IPS-NIHi7 (cell line): ENCODE data around the gene CACNB1.
"Not testable (repeated sequence)": the region's sequence is repeated elsewhere in the genome, so short reads cannot be mapped to it uniquely, and the experiment has no call there.

Experiments
- DNase-seq: peaks from one replicate; pipeline ENCODE4 v3.0.0; 2012; ENCODE audit warnings: mixed read lengths; ENCODE audit errors: extremely low spot score

CACNB1 gene

DNA sequence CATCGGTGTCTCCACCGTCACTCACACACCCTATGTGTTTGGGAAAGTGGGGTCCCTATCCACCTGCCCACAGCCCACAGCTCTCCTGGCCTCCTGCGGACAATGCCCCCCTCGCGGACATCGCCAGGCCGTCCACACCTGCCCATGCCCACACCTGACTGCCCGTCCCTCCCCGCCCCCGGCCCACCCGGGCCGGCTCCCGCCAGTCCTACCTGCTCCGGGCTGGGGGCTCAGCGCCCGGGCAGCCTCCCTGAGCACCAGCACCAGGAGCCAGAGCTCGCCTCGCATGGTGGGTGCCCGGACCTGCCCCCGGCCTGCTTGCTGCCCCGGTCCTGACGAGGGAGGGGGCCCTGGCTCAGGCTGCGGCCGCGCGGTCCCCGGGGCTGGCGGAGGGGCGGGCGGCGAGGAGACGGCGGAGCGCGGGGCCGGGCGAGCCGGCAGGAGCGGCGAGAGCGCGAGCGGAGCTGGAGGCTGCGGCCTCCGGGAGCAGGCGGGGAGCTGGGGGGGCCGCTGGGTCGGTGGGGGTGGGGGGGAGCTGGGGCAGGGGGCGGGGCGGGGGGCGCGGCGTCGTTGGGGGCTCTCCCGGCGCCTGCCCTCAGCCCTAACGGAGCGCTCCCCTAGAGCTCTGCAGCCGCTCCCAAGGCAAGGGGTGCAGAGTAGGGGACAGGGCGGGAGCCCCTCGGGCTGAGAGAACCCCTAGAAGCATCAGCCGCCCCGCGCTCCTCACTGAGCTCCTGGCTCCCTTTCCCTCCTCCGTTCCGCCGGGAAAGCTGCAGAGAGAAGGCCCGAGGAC is 46.1 kb downstream of the CACNB1 start, which contains the start of gene PLXDC1:
PLXDC1 (minus strand) TSS at position 488 of the 793 bp plus-strand sequence; CDS start at position 288, 200 bp downstream.
- no peak for DNase-seq

- DNase-seq, result no peak
Measured at GRCh38 chr17:39150795-39151149, 46.7 kb downstream of the CACNB1 start.

DNA sequence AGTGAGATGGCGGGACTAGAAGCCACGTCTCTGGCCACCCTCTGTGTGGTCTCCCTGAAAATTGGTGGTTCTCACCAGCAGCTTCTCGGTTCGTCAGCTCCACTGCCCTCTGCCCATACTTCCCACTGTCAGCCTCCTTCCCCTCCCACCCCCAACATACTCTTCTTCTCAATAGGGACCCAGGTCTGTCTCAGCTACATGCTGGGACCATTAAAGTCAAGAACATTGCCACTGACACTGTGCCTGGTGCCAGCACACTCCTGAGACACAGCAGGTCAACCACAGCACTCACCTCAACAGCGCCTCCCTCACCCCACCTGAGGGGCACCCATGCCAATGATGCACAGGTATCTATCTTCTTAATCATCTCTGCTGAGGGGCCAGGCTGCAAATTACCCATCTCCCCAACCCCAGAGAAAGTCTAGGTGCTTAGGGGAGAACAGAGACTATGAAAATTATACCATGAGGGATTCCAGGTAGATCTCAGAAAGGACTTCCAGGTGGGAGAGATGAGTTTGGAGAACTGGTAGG is 47.3 kb downstream of the CACNB1 start:
- no peak for DNase-seq

DNA sequence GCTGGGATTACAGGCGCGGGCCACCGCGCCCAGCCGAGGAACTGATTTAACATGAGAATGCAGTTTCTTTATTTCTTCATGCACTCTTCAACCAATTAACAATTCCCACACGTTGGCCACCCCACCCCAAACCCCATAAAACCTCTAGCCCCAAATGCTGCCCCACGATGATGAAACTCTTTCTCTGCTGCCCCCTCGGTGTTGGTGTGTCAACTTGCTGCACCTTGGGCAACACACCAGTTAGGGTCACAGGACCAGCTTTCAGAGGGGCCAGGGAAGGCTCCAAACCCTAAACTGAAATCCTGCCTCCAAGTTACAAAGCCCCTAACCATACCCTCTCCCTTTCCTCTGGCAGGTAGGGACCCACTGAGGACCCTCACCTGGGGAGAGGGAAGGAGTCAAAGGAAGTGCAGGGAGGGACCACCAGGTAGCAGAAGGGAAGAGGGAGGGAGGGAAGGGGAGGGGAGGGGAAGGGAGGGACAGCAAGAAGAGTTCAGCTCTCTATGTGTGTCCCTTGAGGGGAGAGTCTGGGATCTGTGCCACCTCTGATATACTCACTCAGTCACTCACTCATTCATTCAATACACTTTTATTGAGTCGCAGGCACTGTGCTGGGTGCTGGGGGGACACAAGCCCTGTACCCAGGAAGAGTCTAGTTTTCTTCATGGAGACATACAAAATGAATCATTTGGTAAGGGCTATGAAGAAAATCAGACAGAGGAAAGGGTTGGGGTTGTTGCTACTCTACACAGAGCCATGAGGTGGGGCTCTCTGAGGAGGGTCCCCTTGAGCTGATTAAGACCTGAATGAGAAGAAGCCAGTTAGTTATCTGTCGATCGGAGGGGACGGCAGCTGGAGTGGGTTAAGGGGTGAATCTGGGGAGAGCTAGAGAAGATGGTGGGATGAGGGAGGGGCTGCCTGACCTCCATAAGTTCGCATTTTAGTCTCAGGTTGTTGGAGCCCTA is 50.0 kb downstream of the CACNB1 start:
- no peak for DNase-seq

DNA sequence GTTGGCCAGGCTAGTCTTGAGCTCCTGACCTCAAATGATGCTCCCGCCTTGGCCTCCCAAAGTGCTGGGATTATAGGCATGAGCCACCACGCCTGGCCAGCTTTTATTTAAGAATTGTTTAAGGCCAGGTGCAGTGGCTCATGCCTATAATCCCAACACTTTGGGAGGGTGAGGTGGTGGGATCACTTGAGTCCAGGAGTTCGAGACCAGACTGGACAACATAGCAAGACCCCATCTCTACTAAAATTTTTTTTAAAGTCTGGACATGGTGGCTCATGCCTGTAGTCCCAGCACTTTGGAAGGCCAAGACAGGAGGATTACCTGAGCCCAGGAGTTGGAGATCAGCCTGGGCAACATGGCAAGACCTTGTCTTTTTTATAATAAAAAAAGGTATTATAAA is 51.2 kb downstream of the CACNB1 start:
- DNase-seq, result no peak

- no peak for DNase-seq
Measured at GRCh38 chr17:39145143-39145542, 52.3 kb downstream of the CACNB1 start.

- no peak for DNase-seq
Measured at GRCh38 chr17:39144416-39144840, 53.0 kb downstream of the CACNB1 start.

GRCh38 chr17:39143552-39144093 is 53.8 kb downstream of the CACNB1 start:
- DNase-seq, result no peak

- no peak for DNase-seq
Measured at GRCh38 chr17:39141915-39142664, 55.4 kb downstream of the CACNB1 start.

GRCh38 chr17:39141294-39141693 is 56.2 kb downstream of the CACNB1 start:
- DNase-seq, result no peak

GRCh38 chr17:39139561-39139960 is 57.9 kb downstream of the CACNB1 start:
- no peak for DNase-seq

DNA sequence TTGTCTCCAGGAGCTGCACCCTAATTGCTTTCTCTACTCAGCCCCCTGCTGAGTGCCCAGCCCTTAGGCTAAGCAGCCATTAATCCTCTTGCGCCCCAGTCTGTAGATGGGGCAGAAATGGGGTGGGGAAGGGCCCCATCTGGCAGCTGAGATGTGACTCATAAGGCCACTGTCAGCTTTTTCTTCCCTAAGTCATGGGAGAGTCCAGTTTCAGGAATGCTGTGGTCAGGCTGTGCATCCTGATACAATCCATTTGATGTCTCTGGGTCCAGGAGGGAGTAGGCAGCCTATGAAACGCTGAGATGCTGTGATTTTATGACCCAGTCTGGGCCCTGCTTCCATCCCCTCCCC is 58.3 kb downstream of the CACNB1 start:
- DNase-seq, result no peak

DNA sequence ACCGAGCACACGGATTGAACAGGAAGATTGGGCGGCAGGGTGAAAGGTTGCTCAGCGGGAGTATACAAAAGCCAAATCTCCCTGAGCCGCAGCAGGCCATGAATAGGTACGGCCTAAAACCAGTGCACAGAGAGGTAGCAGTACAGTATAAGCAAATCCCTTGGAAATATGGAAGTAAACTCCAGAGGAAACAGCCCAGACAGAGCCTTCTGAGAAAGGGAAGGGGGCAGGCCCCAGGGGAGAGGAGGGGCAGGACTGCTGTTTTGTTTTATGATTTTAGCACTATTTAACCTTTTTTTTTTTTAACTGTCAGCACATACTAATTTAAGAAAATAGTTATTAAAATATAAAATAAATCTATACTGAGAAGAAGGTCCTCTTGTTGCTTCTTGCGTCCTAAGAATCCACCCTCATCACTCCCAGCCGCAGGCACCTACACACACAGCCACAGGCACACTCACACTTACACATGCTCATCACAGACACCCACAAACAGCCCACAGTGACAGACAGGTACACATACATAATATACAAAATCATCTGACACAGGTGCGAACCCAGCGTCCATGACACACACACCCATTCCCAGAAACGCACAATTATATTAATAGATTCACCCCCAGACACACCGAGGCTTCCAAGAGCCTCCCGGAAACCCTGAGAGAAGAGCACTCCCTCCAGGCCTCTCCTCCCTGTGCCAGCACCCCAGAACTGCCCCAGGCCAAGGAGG is 58.9 kb downstream of the CACNB1 start:
- DNase-seq, result no peak

DNA sequence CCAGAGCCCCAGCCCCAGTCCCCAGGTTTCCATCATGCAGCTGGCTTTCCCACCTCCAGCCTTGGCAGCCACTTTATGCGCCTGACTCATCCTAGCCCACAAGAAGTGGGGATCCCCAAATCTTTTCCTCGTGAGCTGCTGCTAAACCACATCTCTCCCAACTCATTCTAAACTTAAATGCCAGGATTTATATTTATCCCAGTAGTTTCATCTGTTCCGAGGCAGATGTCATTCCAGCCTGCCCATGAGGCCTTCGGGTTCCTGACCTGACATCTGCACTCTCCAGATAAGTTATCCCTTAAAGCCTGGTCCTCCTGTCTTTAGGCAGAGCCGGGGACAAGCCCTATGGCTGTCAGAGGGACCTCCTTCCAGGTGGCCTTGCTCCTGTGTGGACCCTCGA is 62.6 kb downstream of the CACNB1 start:
- no peak for DNase-seq

DNA sequence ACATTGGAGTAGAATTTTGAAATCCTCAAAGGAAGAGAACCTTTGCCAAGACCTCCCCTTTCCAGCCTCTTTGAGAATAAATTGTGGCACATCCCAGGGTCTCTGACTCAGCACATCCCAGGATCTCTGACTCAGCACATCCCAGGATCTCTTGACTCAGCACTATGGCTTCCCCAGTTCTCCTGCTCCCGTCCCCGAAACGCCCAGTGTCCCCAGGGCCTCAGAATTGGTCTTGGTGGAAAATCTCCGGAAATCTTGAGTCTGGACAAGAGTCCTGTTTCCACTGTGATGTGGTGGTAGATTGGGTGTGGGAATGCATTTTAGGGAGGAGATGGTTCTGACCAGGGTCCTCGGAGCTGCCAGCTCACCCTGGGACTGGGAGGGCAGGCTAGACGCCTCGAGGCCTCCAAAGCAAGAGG is 65.3 kb downstream of the CACNB1 start:
- DNase-seq, result no peak

- DNase-seq, result no peak
Measured at GRCh38 chr17:39131616-39132015, 65.9 kb downstream of the CACNB1 start.

GRCh38 chr17:39130205-39130604 is 67.3 kb downstream of the CACNB1 start:
- DNase-seq, result no peak

- DNase-seq, result not testable (repeated sequence)
Measured at GRCh38 chr17:39129544-39129943, 67.9 kb downstream of the CACNB1 start.

DNA sequence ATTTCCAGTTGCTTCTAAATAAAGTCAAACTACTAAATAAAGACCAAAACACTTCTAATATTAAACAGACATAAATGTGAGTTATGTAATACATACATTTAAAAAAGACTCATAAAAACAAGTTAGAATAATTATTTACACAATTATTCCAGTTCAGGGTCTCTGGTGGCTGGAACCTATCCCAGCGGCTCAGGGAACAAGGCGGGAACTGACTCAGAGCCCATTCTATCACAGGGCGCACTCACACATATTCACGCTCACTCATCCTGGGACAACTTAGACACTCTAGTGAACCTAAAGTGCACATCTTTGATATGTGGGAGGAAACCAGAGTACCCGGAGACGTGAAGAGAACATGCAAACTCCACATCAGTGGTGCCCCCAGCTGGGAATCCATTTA is 71.0 kb downstream of the CACNB1 start:
- DNase-seq, result no peak

DNA sequence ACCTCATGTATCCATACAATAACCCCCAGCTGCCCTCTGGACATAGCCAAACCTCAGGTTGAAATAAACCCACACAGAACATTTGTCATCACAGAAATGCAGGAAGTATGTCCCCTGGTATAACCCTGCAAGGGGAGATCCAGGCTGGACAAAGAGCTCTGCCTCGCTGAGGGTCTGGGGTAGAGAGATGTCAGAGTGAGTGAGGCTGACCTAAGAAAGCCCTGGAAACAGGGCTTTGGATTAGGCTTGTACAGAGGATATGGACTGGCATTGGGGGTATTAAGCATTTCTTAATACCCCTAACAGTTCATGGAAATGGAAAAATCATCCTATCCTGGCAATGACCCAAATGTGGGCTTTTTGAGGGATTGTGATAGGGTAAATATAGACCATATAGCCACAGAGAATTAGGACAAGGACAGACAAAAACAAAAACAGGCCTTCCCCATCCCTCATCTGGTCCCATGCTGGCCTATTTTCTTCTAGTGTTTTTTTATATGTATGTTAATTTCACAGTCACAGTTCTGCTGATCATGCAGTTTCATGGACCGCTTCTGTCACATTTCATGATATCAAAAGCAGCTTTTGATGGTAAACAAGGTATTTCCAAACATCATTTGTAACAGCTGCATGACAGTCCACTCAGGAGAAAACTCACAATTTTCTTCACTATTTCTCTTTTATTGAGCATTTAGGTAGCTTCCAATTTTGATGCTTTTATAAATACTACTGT is 72.2 kb downstream of the CACNB1 start:
- no peak for DNase-seq
